DMS153 (cell line): ENCODE results near the gene TMEM131L.
"Not testable (repeated sequence)": the region's sequence is repeated elsewhere in the genome, so short reads cannot be mapped to it uniquely, and the experiment has no call there.

Source experiments
- DNase-seq: peaks from one replicate; lab custom pipeline; 2025; lab: John Stamatoyannopoulos, UW

The TMEM131L gene

DNA sequence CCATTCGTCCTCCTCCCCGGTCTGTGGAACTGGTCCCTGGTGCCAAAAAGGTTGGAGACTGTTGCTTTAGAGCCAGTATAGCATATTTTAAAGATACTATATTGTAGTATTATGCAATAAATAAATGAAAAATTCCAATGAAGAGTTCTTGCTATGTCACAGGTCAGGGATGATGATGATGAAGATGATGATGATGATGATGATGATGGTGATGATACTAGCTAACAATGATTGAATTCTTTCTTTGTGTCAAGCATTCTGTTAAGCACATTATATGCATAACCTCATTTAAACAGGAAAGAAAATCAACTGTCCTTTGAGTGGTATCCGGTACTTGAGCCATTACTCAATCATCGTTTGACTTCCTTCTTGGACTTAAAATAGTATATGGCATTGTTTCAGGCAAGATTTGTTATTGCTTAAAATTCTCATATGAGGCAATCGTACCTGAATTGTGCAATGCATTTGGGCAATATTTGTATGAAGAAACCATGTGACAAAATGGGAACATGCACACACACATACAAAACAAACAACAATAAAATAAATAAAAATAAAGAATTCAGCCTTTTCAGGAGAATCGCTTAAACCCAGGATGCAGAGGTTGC is 195.2 kb downstream of the TMEM131L start:
- no peak for DNase-seq

DNA sequence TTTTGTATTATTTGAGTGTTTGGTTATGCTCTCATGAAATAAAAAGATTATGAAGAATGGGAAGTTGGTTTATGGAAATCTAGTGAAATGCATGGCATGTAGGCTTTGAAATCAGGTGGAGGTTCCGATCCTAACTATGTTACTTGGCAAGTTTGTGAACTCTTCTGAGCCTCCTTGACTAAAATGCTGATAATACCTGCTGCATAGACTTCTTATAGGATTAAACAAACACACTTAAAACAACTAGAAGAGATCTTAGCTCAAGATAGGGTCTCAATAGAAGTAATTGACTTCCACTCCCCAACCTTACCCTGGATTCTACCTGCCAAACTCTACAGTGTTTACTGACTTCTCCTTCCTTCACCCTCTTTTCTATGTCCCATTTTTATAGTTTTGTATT is 195.7 kb downstream of the TMEM131L start:
- no peak for DNase-seq

DNA sequence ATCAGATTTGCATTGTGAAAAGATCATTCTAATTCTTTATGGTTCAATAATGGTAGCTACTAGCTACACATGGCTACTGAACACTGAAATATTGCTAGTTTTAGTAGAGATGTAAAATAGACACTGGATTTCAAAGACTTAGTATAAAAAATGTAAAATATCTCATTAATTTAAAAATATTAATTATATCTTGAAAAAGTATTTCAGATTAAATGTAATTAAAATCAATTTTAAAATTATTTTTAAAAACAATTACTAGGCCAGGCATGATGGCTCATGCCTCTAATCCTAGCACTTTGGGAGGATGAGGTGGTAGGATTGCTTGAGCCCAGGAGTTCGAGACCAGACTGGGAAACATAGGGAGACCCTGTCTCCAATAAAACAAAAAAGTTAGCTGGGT is 197.5 kb downstream of the TMEM131L start:
- no peak for DNase-seq

DNA sequence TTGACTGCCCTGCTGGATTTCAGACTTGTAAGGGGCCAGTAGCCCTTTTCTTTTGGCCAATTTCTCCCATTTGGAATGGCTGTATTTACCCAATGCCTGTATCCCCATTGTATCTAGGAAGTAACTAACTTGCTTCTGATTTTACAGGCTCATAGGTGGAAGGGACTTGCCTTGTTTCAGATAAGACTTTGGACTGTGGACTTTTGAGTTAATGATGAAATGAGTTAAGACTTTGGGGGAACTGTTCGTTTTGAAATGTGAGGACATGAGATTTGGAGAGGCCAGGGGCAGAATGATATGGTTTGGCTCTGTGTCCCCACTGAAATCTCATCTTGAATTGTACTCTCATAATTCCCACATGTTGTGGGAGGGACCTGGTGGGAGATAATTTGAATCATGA is 200.3 kb downstream of the TMEM131L start:
- not testable (repeated sequence) for DNase-seq

DNA sequence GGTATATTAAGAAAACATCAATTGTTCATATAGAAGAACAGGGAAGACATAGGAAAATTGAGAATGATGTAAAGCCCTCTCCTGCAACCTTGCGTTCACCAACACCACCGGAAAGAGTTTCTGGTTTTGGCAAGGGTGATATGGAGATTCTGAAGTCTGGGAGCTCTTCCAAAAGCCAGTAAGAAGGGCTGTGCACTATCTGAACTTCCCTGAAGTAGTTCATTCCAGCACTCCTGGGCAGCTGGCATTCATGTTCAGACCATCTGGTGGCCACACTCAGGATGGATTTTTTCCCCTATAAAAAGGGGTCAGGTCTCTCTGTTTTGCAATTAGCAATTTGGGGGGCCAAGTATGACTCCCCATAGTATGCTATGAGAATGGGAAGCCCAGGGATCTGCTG is 202.5 kb downstream of the TMEM131L start:
- no peak for DNase-seq

DNA sequence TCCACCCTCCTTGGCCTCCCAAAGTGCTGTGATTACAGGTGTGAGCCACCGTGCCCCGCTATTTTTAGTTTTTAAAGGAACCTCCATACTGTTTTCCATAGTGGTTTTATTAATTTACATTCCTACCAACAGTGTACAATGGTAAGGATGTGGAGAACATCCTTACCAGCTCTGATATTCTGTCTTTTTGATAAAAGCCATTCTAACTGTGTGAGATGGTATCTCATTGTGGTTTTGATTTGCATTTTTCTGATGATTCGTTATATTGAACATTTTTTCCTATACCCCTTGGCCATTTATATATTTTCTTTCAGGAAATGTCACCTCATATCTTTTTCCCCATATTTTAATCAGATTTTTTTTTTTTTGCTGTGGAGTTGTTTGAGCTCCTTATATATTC is 203.7 kb downstream of the TMEM131L start:
- no peak for DNase-seq

DNA sequence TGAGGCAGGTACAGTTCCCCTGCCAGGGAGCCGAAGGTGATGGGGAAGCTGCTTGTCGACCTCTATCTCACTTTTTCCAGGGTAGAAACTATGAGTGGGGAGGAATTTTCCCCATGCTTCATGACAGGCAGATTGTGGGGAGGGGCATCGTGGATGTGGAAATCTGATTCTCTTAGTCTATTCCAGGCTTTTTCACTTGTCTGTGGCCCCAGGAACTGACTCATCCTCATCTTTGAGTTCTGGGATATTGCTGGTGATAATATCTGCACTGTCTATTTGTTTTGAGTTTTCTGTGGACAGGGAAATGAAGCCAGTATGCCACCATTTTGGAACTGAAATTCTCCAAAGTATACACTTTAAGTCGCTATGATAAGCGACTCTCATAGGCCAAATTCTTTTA is 210.3 kb downstream of the TMEM131L start:
- DNase-seq, result no peak

DNA sequence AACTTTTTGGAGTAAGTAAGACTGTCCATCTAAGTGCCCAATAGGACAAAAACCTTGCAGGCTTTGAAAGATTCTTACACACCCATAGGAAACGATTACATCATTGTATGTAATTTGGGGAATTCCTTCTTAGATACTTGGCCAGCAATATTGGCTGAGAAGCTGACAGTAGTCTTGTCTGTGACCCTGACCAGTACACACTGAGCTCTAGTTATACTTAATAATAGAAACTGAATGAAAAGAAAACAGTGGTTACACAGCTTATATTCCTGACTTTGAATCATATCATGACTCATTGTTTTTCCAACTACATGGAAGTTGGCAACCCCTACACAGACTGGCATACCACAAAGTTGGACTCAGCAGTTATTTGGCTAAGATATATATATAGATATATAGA is 210.8 kb downstream of the TMEM131L start:
- DNase-seq, result no peak

DNA sequence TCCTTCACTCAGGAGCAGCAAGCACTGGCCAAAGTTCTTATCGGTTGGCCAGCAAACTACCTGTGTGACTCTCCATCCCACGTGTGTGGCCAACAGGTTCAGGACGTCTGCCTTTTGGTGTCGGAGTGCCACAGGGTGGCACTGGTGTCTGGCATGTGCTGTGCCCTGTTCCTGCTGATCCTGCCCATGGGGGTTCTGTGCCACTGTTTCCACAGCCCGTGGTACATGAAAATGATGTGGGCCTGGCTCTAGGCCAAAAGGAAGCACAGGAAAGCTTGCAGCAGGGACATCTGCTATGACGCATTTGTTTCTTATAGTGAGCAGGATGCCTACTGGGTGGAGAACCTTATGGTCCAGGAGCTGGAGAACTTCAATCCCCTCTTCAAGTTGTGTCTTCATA is 213.3 kb downstream of the TMEM131L start:
- no peak for DNase-seq

DNA sequence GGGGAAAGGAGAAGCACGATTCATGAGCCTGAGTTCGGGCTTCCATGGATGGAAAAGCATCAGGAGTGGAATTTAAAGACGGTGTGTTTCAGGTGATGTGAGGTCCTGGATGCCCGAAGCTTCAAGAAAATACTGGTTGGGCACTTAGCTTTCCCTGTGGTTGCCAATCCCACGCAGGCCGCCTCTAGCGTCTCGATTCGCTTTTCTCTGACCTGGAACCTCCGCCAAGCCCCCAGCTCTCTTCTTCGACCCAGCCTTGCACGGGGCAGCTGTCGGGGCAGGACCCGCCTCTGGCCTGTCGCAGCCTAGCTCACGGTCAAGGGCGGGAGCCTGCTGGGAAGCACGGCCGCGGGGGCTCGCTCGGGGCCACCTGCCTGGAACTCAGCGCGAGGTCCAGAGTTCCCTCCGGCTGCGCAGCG is 217.6 kb downstream of the TMEM131L start:
- DNase-seq, result no peak

DNA sequence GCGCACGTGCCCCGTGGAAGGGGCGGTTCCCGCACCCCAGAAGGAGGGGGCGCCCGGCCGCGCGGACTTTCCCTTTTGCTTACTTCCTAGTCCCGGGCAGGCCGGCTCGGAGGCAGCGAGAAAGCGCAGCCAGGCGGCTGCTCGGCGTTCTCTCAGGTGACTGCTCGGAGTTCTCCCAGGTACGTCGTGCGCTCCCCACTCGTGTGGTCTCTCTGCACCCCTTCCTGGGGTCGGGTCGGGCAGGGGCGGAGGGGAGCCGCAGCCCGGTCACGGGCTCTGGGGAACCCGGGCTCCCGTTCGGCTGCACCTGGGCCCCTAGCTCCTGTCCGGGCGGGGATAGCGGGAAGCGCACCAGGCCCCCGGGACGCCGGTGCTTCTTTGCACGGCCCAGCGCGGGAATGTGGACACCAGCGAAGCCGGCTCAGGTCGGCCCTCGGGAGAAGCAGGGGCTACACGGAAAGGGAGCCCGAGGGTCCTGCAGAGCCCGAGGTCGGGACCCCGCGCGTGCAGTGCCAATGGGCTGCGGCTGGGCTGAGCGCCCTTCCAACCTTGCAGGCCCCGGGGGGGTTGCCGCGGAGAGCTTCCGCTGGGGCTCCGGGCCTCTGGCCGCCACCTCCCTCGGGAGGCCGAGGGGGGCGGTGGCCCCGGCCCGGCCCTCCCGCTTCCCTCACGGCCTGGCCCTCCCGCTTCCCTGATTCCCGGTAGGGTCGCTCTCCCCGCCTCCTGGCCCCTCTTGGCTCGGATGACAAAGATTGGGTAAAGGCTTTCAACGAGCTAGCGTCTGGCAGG is 218.2 kb downstream of the TMEM131L start, which contains the start of gene TLR2:
TLR2 (plus strand) TSS at position 99 of the 789 bp plus-strand sequence. CDS start 18,628 bp downstream, outside the sequence.
- DNase-seq, result peak; percentile 2

DNA sequence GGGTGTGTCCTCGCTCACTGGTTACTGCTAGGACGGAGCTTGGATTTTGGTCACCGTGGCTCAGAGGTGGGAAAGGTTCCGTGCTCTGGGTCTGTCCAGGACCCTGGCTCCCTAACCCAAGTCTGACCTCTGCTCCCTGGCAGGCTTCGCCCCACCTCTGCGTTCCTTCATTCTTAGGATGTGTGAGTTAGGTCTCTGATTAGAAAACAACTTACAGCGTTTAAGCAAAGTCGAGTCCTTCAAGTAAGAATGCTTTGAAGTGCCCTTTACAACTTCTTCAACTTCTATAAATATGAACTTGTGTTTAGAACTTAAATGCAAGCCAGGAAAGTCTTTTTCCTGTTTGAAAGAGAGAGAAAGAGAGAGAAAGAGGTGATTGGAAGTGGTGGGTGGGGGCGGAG is 218.8 kb downstream of the TMEM131L start:
- DNase-seq, result no peak
